HL-60 (cell line): ENCODE data around the gene ABCA2.

Source experiments
- DNase-seq, 2 experiments: peaks; one replicate each; pipeline ENCODE4 v3.0.0-alpha.2; 2010 to 2020; ENCODE audit warnings: low read depth in 1 of 2, low spot score in 1 of 2
- H3K27ac ChIP-seq: fragments of 250-450 bp; sonication (Bioruptor Pico); replicated peaks from 2 replicates; pipeline ENCODE4 v1.5.1; 2020; ENCODE audit warnings: mild to moderate bottlenecking, moderate library complexity
- H3K27me3 ChIP-seq: fragments of 250-450 bp; sonication (Bioruptor Pico); 2 replicates; pipeline ENCODE4 v1.5.1; 2021; ENCODE audit warnings: mild to moderate bottlenecking, moderate library complexity; ENCODE audit not compliant: insufficient read depth, poor library complexity, severe bottlenecking
- H3K4me3 ChIP-seq: replicated peaks from 2 replicates; pipeline ENCODE4 v1.5.1; 2011; ENCODE audit warnings: mild to moderate bottlenecking, control low read depth, low read length; ENCODE audit not compliant: insufficient read depth
- GABPA ChIP-seq: IDR thresholded peaks from 2 replicates; pipeline ENCODE4 v1.6.1; 2012; ENCODE audit warnings: low read depth
- POLR2AphosphoS5 ChIP-seq: IDR thresholded peaks from 2 replicates; pipeline ENCODE4 v1.6.1; 2012; ENCODE audit warnings: low read depth
- SPI1 ChIP-seq: IDR thresholded peaks from 2 replicates; pipeline ENCODE4 v1.6.1; 2012; ENCODE audit warnings: low read depth, mild to moderate bottlenecking, borderline replicate concordance
- TF ChIP-seq, protein P1 (sequence below): IDR thresholded peaks from one replicate; pipeline ENCODE4 v1.5.1; 2011; ENCODE audit warnings: low read length, control low read depth, inconsistent platforms; ENCODE audit not compliant: insufficient read depth
- TF ChIP-seq, protein P2 (sequence below): IDR thresholded peaks from 2 replicates; pipeline ENCODE4 v1.6.1; 2012; ENCODE audit warnings: low read depth; ENCODE audit not compliant: insufficient replicate concordance

Gene ABCA2

GRCh38 chr9:137019891-137020683 lies 8.0 kb downstream of the ABCA2 start:
- no peaks in the 10 kb centered on the region for H3K27me3 ChIP-seq
- TF ChIP-seq GABPA (no peak), POLR2AphosphoS5 (no peak), SPI1 (no peak)
- TF ChIP-seq, protein P1, sequence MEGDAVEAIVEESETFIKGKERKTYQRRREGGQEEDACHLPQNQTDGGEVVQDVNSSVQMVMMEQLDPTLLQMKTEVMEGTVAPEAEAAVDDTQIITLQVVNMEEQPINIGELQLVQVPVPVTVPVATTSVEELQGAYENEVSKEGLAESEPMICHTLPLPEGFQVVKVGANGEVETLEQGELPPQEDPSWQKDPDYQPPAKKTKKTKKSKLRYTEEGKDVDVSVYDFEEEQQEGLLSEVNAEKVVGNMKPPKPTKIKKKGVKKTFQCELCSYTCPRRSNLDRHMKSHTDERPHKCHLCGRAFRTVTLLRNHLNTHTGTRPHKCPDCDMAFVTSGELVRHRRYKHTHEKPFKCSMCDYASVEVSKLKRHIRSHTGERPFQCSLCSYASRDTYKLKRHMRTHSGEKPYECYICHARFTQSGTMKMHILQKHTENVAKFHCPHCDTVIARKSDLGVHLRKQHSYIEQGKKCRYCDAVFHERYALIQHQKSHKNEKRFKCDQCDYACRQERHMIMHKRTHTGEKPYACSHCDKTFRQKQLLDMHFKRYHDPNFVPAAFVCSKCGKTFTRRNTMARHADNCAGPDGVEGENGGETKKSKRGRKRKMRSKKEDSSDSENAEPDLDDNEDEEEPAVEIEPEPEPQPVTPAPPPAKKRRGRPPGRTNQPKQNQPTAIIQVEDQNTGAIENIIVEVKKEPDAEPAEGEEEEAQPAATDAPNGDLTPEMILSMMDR, result no peak
- TF ChIP-seq, protein P2, sequence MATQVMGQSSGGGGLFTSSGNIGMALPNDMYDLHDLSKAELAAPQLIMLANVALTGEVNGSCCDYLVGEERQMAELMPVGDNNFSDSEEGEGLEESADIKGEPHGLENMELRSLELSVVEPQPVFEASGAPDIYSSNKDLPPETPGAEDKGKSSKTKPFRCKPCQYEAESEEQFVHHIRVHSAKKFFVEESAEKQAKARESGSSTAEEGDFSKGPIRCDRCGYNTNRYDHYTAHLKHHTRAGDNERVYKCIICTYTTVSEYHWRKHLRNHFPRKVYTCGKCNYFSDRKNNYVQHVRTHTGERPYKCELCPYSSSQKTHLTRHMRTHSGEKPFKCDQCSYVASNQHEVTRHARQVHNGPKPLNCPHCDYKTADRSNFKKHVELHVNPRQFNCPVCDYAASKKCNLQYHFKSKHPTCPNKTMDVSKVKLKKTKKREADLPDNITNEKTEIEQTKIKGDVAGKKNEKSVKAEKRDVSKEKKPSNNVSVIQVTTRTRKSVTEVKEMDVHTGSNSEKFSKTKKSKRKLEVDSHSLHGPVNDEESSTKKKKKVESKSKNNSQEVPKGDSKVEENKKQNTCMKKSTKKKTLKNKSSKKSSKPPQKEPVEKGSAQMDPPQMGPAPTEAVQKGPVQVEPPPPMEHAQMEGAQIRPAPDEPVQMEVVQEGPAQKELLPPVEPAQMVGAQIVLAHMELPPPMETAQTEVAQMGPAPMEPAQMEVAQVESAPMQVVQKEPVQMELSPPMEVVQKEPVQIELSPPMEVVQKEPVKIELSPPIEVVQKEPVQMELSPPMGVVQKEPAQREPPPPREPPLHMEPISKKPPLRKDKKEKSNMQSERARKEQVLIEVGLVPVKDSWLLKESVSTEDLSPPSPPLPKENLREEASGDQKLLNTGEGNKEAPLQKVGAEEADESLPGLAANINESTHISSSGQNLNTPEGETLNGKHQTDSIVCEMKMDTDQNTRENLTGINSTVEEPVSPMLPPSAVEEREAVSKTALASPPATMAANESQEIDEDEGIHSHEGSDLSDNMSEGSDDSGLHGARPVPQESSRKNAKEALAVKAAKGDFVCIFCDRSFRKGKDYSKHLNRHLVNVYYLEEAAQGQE, result no peak
- H3K4me3 ChIP-seq, result no peak overlapping the region
- no peak overlapping the region for H3K27ac ChIP-seq
- DNase-seq, result no peak

GRCh38 chr9:137018761-137019559 lies 9.1 kb downstream of the ABCA2 start:
- DNase-seq, result no peak
- H3K27me3 ChIP-seq, result no peaks in the 10 kb centered on the region
- TF ChIP-seq GABPA, result no peak
- TF ChIP-seq, protein P2, result no peak
- TF ChIP-seq, protein P1, result no peak
- no peak for TF ChIP-seq SPI1
- TF ChIP-seq POLR2AphosphoS5, result no peak
- no peak overlapping the region for H3K27ac ChIP-seq
- H3K4me3 ChIP-seq, result no peak overlapping the region

- H3K27me3 ChIP-seq, result no peaks in the 10 kb centered on the region
- peak overlapping the region; percentile 46 for H3K27ac ChIP-seq
- H3K4me3 ChIP-seq, result no peak overlapping the region
- peak; percentile 46 to 70 for DNase-seq
- TF ChIP-seq SPI1, result no peak
- TF ChIP-seq GABPA, result no peak
- TF ChIP-seq, protein P2, result no peak
- TF ChIP-seq, protein P1, result no peak
Measured at GRCh38 chr9:137017791-137018497, 10.1 kb downstream of the ABCA2 start.
